ENCODE data around the gene C1orf216.

DNA sequence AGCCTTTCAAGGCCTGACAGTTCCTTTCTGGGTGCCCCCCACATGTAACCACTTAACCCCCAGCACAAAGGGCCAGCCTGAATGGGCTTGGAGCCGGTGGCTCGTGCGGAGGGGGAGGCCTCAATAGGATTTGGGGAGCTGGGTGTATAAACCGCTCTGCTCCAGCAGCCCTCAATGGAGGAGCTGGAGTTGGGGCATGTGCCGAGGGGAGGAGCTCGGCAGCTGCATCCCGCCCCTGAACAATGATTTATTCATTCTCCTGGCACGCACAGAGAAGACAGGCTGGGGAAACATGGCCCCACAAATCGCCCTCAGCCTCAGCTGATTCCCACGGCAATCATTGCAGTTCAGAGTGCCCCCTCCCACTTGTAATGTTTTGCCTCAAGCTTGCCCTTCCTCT lies 6.9 kb upstream of the C1orf216 start:
- no peak for TF ChIP-seq CTCF (IDR thresholded peaks at IDR 0.05; ENCODE audit: poor library complexity)
- TF ChIP-seq EZH2 (IDR thresholded peaks at IDR 0.05; ENCODE audit: borderline replicate concordance): no peak

All from hepatocyte (in vitro differentiated cells).